GM21423 (cell line): Measurements from ENCODE around the gene CRY1.
"Not testable (repeated sequence)": the region's sequence is repeated elsewhere in the genome, so short reads cannot be mapped to it uniquely, and the experiment has no call there.

Experiments
- ATAC-seq: cut with Tn5 transposase; IDR thresholded peaks from one replicate; pipeline ENCODE4 v1.9.1; 2021; ENCODE audit warnings: mild to moderate bottlenecking, moderate library complexity; ENCODE audit not compliant: unreplicated experiment

CRY1 gene

GRCh38 chr12:107108995-107109508, 15.7 kb upstream of the CRY1 start:
- ATAC-seq, result no peak

GRCh38 chr12:107108366-107108765, 15.0 kb upstream of the CRY1 start:
- not testable (repeated sequence) for ATAC-seq

GRCh38 chr12:107107381-107107780, 14.0 kb upstream of the CRY1 start:
- ATAC-seq, result no peak

GRCh38 chr12:107106241-107107025, 13.1 kb upstream of the CRY1 start:
- no peak for ATAC-seq

GRCh38 chr12:107105410-107105703, 12.0 kb upstream of the CRY1 start:
- ATAC-seq, result no peak

- ATAC-seq, result no peak
These were observed 10.2 kb upstream of the CRY1 start for GRCh38 chr12:107103516-107103915.

GRCh38 chr12:107103097-107103496, 9.7 kb upstream of the CRY1 start:
- ATAC-seq, result no peak

GRCh38 chr12:107102294-107102693, 8.9 kb upstream of the CRY1 start:
- no peak for ATAC-seq

GRCh38 chr12:107101651-107102050, 8.3 kb upstream of the CRY1 start:
- ATAC-seq, result no peak

GRCh38 chr12:107099917-107100316, 6.6 kb upstream of the CRY1 start:
- no peak for ATAC-seq

GRCh38 chr12:107096571-107096970, 3.2 kb upstream of the CRY1 start:
- no peak for ATAC-seq

GRCh38 chr12:107094183-107094448, 767 bp upstream of the CRY1 start:
- no peak for ATAC-seq

GRCh38 chr12:107092669-107093416, 506 bp downstream of the CRY1 start:
- peak; percentile 30 for ATAC-seq

GRCh38 chr12:107091989-107092641, 1.2 kb downstream of the CRY1 start:
- no peak for ATAC-seq

GRCh38 chr12:107091381-107091780, 2.0 kb downstream of the CRY1 start:
- no peak for ATAC-seq

- no peak for ATAC-seq
These were observed 2.6 kb downstream of the CRY1 start for GRCh38 chr12:107090711-107091110.

GRCh38 chr12:107088912-107089311, 4.4 kb downstream of the CRY1 start:
- ATAC-seq, result no peak

- ATAC-seq, result no peak
These were observed 7.0 kb downstream of the CRY1 start for GRCh38 chr12:107086314-107086713.

GRCh38 chr12:107081778-107082177, 11.6 kb downstream of the CRY1 start:
- ATAC-seq, result no peak

GRCh38 chr12:107080299-107080698, 13.1 kb downstream of the CRY1 start:
- no peak for ATAC-seq

GRCh38 chr12:107079172-107080011, 14.0 kb downstream of the CRY1 start:
- no peak for ATAC-seq
